ENCODE results near the gene SLC35A3.
"Not testable (repeated sequence)": the region's sequence is repeated elsewhere in the genome, so short reads cannot be mapped to it uniquely, and the experiment has no call there.

SLC35A3 gene

DNA sequence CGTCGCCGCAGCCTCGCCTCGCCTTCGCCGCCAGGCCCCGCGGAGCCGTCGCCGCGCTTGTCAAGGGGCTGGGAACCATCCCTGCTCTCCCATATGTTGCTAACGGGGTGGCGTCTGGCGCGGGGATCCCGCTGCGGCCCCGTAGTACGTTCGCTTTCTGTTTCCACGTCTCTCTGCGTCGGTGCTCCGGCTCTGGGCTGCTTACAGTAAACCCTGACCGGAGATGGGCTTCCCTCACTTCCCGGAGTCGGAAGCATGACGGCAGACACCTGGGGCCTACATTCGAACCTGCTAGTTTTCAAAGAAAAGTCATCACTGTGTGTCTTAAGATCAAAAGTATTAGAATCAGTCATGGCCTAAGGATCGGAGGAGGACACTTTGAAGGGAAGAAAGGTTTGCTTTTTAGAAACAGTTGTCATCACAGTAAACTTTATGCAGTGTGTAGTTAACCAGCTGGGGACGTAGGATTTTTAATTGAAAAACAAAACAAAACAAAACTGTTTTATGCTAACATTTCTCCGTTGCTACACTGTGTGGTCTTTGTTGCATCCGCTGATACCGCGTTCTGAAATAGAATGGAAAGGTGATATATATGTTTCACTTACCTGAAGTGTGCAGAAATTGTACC is 69.0 kb downstream of the SLC35A3 start:
- H3K27me3 ChIP-seq (ENCODE audit: insufficient read depth, low read length, poor library complexity, severe bottlenecking): no peaks in the 10 kb centered on the region
- H3F3A ChIP-seq (ENCODE audit: low read depth): 0 out of 2 replicates have a peak, but pooled peaks cover 4% of the 10 kb centered on the region
- no peaks in the 10 kb centered on the region for H3K36me3 ChIP-seq (ENCODE audit: insufficient read depth, low read length)
- H4K20me1 ChIP-seq (ENCODE audit: insufficient read depth, low read length, poor library complexity, severe bottlenecking): peaks cover 51% of the 10 kb centered on the region
- no peaks in the 10 kb centered on the region for H3K9me3 ChIP-seq (ENCODE audit: insufficient read depth, low read depth, low read length)
- H3K4me1 ChIP-seq (ENCODE audit: insufficient read depth, low read length, poor library complexity, severe bottlenecking): peaks cover 58% of the 10 kb centered on the region
- H3K79me2 ChIP-seq (ENCODE audit: insufficient read depth, low read length): peaks cover 81% of the 10 kb centered on the region
- H3K9ac ChIP-seq (ENCODE audit: low read depth, low read length, poor library complexity, severe bottlenecking): peak overlapping the region; percentile 97
- no peaks in the 10 kb centered on the region for H3K9me2 ChIP-seq (replicated peaks; ENCODE audit: low read depth, low read length)
- peak overlapping the region; percentile 98; the same call in 1 of the 2 replicates for H2AFZ ChIP-seq (ENCODE audit: low read length)
- H3K4me2 ChIP-seq (ENCODE audit: low read depth, low read length, poor library complexity, severe bottlenecking): peak overlapping the region; percentile 83
- TF ChIP-seq, protein P1, sequence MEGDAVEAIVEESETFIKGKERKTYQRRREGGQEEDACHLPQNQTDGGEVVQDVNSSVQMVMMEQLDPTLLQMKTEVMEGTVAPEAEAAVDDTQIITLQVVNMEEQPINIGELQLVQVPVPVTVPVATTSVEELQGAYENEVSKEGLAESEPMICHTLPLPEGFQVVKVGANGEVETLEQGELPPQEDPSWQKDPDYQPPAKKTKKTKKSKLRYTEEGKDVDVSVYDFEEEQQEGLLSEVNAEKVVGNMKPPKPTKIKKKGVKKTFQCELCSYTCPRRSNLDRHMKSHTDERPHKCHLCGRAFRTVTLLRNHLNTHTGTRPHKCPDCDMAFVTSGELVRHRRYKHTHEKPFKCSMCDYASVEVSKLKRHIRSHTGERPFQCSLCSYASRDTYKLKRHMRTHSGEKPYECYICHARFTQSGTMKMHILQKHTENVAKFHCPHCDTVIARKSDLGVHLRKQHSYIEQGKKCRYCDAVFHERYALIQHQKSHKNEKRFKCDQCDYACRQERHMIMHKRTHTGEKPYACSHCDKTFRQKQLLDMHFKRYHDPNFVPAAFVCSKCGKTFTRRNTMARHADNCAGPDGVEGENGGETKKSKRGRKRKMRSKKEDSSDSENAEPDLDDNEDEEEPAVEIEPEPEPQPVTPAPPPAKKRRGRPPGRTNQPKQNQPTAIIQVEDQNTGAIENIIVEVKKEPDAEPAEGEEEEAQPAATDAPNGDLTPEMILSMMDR (conservative IDR thresholded peaks at IDR 0.05; ENCODE audit: low read length): no peak
- TF ChIP-seq EZH2phosphoT487 (IDR thresholded peaks at IDR 0.05; ENCODE audit: borderline replicate concordance): no peak
- H3K4me3 ChIP-seq (ENCODE audit: low read length, poor library complexity, severe bottlenecking): peak overlapping the region; percentile 100

- H3K36me3 ChIP-seq (ENCODE audit: insufficient read depth, low read length): no peaks in the 10 kb centered on the region
- peaks cover 53% of the 10 kb centered on the region for H4K20me1 ChIP-seq (ENCODE audit: insufficient read depth, low read length, poor library complexity, severe bottlenecking)
- no peaks in the 10 kb centered on the region for H3K27me3 ChIP-seq (ENCODE audit: insufficient read depth, low read length, poor library complexity, severe bottlenecking)
- TF ChIP-seq EZH2phosphoT487 (IDR thresholded peaks at IDR 0.05; ENCODE audit: borderline replicate concordance): no peak
- TF ChIP-seq, protein P1 (conservative IDR thresholded peaks at IDR 0.05; ENCODE audit: low read length): no peak
- H3F3A ChIP-seq (ENCODE audit: low read depth): 0 out of 2 replicates have a peak, but pooled peaks cover 4% of the 10 kb centered on the region
- H3K9me3 ChIP-seq (ENCODE audit: insufficient read depth, low read depth, low read length): no peaks in the 10 kb centered on the region
- H3K4me3 ChIP-seq (ENCODE audit: low read length, poor library complexity, severe bottlenecking): peak overlapping the region; percentile 100
- no peak overlapping the region for H2AFZ ChIP-seq (ENCODE audit: low read length)
- H3K9me2 ChIP-seq (replicated peaks; ENCODE audit: low read depth, low read length): no peaks in the 10 kb centered on the region
- H3K9ac ChIP-seq (ENCODE audit: low read depth, low read length, poor library complexity, severe bottlenecking): peak overlapping the region; percentile 97
- peak overlapping the region; percentile 83 for H3K4me2 ChIP-seq (ENCODE audit: low read depth, low read length, poor library complexity, severe bottlenecking)
- peaks cover 58% of the 10 kb centered on the region for H3K4me1 ChIP-seq (ENCODE audit: insufficient read depth, low read length, poor library complexity, severe bottlenecking)
- H3K79me2 ChIP-seq (ENCODE audit: insufficient read depth, low read length): peaks cover 89% of the 10 kb centered on the region
Observed at GRCh38 chr1:100039591-100039990, 69.8 kb downstream of the SLC35A3 start.

- H3K9me2 ChIP-seq (replicated peaks; ENCODE audit: low read depth, low read length): no peaks in the 10 kb centered on the region
- H3K4me2 ChIP-seq (ENCODE audit: low read depth, low read length, poor library complexity, severe bottlenecking): peak overlapping the region; percentile 4
- H3K4me1 ChIP-seq (ENCODE audit: insufficient read depth, low read length, poor library complexity, severe bottlenecking): peaks cover 60% of the 10 kb centered on the region
- H3K27me3 ChIP-seq (ENCODE audit: insufficient read depth, low read length, poor library complexity, severe bottlenecking): no peaks in the 10 kb centered on the region
- TF ChIP-seq EZH2phosphoT487 (IDR thresholded peaks at IDR 0.05; ENCODE audit: borderline replicate concordance): no peak
- TF ChIP-seq, protein P1 (conservative IDR thresholded peaks at IDR 0.05; ENCODE audit: low read length): no peak
- H3K9ac ChIP-seq (ENCODE audit: low read depth, low read length, poor library complexity, severe bottlenecking): no peak overlapping the region
- no peaks in the 10 kb centered on the region for H3F3A ChIP-seq (ENCODE audit: low read depth)
- H3K36me3 ChIP-seq (ENCODE audit: insufficient read depth, low read length): peaks cover 2% of the 10 kb centered on the region; the same call in 1 of the 2 replicates
- H3K9me3 ChIP-seq (ENCODE audit: insufficient read depth, low read depth, low read length): no peaks in the 10 kb centered on the region
- H2AFZ ChIP-seq (ENCODE audit: low read length): no peak overlapping the region
- peaks cover 90% of the 10 kb centered on the region for H4K20me1 ChIP-seq (ENCODE audit: insufficient read depth, low read length, poor library complexity, severe bottlenecking)
- peaks cover 100% of the 10 kb centered on the region for H3K79me2 ChIP-seq (ENCODE audit: insufficient read depth, low read length)
- no peak overlapping the region for H3K4me3 ChIP-seq (ENCODE audit: low read length, poor library complexity, severe bottlenecking)
Observed at GRCh38 chr1:100045206-100045605, 75.4 kb downstream of the SLC35A3 start.

DNA sequence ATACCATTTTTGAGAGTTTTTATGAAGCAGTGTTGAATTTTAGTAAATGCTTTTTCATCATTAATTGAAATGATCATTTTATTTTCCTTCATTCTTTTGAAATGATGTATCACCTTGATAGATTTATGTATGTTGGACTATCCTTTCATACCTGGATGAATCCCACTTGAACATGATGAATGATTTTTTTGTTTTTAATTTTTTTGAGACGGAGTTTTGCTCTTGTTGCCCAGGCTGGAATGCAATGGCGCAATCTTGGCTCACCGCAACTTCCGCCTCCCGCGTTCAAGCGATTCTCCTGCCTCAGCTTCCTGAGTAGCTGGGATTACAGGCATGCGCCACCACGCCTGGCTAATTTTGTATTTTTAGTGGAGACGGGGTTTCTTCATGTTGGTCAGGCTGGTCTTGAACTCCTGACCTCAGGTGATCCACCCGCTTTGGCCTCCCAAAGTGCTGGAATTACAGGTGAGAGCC is 77.5 kb downstream of the SLC35A3 start:
- H2AFZ ChIP-seq (ENCODE audit: low read length); H3K9me3 ChIP-seq (ENCODE audit: insufficient read depth, low read depth, low read length); H3K9me2 ChIP-seq (replicated peaks; ENCODE audit: low read depth, low read length); H3K9ac ChIP-seq (ENCODE audit: low read depth, low read length, poor library complexity, severe bottlenecking); H3F3A ChIP-seq (ENCODE audit: low read depth); H3K27me3 ChIP-seq (ENCODE audit: insufficient read depth, low read length, poor library complexity, severe bottlenecking): not testable (repeated sequence)
- Histone ChIP-seq H3K36me3 (ENCODE audit: insufficient read depth, low read length) (peaks cover 17% of the 10 kb centered on the region; the same call in 1 of the 2 replicates), H3K4me1 (ENCODE audit: insufficient read depth, low read length, poor library complexity, severe bottlenecking) (peaks cover 44% of the 10 kb centered on the region), H3K4me2 (ENCODE audit: low read depth, low read length, poor library complexity, severe bottlenecking) (peak overlapping the region; percentile 49), H3K79me2 (ENCODE audit: insufficient read depth, low read length) (peaks cover 100% of the 10 kb centered on the region), H3K4me3 (ENCODE audit: low read length, poor library complexity, severe bottlenecking) (peak overlapping the region; percentile 11), H4K20me1 (ENCODE audit: insufficient read depth, low read length, poor library complexity, severe bottlenecking) (peaks cover 85% of the 10 kb centered on the region)
